Pons (tissue), 1 donor: ENCODE measurements around the gene CXCR4.

ENCODE experiments used
- DNase-seq: peaks from one replicate; pipeline ENCODE4 v3.0.0-alpha.2; 2016; ENCODE audit warnings: low spot score

The CXCR4 gene

DNA sequence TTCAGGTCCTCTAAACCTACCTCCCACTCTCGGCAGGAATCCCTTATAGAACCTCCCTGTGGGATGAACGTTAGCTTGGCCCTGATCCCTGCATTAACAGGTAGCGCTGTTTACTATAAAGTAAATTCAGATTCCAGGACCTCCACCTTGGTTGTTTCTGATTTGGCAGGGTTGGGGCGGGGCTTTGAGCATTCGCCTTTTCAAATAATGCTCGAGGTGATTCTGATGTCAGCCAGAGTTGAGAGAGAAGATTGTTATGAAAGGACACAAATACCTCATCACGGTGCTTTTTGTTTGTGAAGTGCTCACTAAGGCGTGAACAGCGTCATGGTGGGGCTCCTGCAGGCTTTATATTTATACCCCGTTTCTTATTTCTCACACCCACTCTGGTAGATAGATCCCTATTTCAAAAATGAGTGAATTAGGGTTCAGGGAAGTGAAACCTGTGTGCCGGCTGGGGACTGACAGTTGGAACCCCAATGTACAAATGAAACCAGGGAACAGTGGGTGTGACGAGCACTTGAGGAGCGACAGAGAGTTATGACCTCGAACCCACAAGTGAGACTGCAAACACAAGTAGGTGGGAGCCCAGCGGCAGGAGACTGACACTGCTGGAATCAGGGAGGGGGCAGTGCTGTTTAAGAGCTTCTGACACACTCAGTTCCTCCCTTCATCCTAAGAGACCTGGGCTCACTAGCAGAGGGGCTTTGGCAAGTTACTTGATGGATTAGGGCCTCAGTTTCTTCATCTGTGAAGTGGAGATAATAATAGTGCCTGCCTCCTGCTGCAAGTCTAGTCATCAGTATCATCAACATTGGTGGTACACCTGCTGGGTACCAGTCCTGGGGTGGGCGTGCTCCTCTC lies 14.2 kb upstream of the CXCR4 start:
- DNase-seq = no peak

GRCh38 chr2:136131484-136131960 lies 13.6 kb upstream of the CXCR4 start:
- DNase-seq = no peak

DNA sequence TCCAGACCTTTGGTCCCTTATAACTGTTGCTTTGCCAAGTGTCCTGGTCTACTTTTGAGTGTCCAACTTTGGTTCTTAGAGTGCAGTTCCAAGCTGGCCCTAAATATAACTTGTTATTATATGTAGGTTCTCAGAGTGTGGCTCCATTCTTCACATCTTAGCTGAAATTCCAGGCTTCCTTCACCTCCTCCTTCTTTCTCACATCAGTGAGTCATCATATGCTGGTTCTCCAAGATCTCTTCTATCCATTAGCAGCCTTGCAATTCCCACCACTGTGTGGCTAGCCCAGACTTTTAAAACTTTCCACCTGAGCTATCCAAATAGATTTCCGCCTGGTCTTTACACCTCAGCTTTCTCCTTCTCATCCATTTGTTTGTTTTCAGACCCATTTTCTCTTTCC lies 12.6 kb upstream of the CXCR4 start:
- DNase-seq = no peak

DNA sequence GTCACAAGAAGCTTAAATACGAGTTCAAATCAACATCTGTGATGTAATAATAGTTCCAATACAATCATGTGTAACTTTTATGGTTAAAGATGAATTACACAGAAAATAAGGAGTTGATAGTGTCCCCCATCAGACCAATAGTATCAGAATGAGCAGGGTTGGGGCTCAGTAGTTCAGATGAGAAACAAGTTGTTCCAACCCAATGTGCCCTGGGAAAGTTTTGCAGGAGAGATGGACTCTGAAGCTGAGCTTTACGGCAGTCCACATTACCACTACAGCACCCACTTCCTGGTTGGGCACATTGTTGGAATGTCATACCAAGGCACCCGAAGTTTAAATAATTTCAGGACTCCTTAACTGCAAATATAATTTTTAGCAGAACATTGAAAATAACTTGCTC lies 12.1 kb upstream of the CXCR4 start:
- DNase-seq = no peak

GRCh38 chr2:136129601-136130000 lies 11.7 kb upstream of the CXCR4 start:
- no peak for DNase-seq

- DNase-seq = no peak
Measured at GRCh38 chr2:136128905-136129304, 11.0 kb upstream of the CXCR4 start.

- DNase-seq = no peak
Measured at GRCh38 chr2:136128366-136128765, 10.4 kb upstream of the CXCR4 start.

DNA sequence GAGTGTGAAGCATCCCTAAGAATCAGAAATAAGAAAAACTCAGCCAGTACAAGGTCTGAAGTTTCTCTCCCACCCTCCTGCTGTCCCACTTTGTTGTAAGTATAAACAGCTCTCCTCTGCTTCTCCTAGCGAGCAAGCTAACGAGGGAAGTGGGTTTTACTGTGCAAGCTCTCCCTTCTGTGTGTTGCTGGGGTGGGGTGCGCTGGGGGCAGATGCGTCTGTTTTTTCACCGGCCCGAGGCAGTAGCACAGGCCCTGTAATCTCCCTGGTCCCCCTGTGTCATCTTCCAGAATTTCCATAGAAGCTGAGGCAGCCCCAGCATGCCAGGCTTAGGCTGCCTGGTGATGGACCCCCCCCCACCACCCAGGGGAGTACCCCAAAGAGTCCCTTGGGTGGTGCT lies 9.4 kb upstream of the CXCR4 start:
- no peak for DNase-seq

DNA sequence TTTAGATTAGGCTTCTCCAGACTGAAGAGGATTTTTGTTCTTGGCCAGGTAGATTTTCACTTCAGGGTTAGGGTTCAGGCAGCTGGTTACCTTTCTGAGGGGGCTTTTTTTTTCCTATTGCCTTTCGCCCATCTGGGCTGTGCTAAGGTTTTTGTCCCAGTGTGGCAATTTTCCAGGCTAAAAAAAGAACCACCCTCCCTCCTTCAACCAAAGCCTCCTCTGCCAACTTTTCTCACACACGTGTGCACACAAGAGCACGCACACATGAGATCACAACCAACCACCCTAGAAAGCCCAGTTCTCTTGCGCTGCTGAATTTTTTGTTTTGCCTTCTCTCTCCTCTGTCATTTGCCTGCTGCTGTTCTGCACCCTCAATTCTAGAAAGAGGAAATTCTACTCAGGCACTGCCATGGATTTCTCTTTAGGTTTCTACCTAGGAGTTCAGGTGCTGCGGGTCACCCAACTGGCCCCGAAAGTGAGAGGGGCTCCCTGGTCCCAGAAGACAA lies 8.5 kb upstream of the CXCR4 start:
- DNase-seq = no peak

GRCh38 chr2:136126021-136126420 lies 8.1 kb upstream of the CXCR4 start:
- DNase-seq = no peak

DNA sequence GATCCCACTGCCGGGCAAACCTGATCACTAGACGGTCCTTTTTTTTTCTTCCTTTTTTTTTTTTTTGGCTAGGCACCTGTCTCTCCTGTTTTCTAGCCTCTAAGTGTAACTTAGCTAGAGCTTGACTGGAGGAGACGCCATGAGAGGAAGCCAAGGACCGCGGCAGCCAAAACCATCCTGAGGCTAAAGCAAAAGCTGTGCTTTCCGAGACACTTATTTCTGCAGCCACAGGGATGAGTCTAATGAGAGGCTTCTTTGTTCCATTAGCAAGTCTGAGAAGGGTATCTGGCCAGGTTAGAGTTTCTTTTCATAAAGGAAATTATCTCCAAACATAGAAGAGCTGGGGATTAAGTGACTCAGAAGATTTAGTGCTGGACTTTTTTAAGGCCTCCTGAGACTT lies 7.3 kb upstream of the CXCR4 start:
- DNase-seq = no peak

GRCh38 chr2:136124805-136125204 lies 6.9 kb upstream of the CXCR4 start:
- DNase-seq = no peak

GRCh38 chr2:136122661-136123060 lies 4.7 kb upstream of the CXCR4 start:
- no peak for DNase-seq

DNA sequence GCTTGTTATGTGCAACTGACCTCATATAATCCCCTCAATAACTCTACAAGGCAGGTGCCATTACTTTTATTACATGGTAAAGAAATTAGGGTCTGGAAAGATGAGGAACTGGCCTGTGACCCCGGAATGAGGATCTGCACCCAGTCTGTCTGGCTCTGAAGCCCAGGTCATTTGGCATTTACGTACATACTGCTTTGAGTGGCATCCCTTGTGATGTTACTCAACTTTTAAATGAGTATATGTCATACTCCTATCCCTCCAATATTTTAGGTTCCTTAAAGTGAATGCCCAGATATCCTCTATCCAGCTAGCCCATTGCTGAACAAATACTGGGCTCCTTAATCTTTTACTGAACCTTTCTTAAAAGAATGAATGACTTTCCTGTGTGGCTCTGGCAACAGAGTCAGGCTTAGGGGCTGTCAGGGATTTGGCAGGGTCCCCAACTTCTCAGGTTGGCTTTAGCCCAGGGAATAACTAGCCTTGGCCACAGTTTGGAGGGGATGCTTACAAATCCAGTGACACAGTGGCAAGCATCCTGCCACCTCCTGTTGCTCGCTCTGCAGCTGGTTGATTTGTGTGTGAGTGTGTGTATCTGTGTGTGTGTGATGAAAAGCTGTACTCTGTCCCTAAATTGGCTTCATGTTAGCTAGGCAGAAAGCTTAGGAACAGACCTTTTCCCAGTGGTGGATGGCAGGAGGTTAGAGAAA lies 3.4 kb upstream of the CXCR4 start:
- DNase-seq = no peak

- DNase-seq = no peak
Measured at GRCh38 chr2:136119717-136120675, 2.0 kb upstream of the CXCR4 start.

GRCh38 chr2:136118819-136119716 lies 1.1 kb upstream of the CXCR4 start:
- no peak for DNase-seq

DNA sequence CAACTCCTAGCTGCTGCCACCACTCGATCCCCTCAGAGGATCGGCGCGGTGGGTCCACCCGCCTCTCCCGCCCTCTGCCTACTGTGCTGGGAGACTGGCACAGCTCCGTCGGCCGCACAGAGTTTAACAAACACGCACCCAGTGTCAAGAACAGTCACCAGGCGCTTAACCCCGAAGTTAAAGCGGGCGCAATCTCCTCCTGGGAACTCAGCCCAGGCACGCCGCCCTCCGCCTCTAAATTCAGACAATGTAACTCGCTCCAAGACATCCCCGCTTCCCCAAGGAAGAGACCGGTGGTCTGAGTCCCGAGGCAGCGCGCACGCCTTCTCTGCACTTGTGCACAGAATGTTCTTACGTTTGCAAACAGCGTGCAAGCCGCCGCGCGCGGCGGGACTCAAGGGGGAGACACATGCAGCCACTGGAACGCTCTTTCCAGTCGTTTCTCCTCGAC lies 533 bp downstream of the CXCR4 start:
- peak; percentile 67 for DNase-seq

GRCh38 chr2:136116813-136117390 lies 1.0 kb downstream of the CXCR4 start:
- no peak for DNase-seq

DNA sequence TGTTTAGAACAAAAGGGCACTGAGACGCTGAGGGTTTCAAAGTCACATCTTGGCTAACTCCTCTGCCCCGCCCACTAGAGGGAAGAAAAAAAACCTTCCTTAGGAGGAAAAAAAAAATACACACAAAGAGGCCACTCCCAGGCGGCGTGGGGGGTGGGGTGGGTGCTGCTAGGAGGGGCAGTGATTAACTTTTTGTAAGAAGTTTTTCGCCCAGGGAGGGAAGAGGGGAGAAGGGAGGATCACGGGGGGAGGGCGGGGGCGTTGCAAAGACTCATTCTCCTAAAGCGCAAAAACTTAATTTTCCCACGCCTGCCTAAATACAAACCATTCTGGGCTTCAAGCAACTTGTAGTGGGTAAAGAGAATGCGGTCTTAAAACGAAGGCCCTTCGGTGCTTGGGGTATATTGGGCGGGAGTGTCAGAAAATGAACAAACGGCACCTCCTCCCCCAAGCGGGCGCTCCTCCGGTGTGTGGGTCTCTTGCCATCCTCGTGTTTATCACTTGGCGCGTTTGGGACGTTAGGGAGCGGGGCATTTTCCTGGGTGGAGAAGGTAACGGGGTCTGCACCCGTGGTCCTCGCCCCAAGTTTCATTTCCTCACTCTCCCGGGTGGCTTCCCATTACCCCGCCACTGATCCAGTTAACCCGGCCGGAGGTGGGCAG lies 1.7 kb downstream of the CXCR4 start:
- DNase-seq = no peak

DNA sequence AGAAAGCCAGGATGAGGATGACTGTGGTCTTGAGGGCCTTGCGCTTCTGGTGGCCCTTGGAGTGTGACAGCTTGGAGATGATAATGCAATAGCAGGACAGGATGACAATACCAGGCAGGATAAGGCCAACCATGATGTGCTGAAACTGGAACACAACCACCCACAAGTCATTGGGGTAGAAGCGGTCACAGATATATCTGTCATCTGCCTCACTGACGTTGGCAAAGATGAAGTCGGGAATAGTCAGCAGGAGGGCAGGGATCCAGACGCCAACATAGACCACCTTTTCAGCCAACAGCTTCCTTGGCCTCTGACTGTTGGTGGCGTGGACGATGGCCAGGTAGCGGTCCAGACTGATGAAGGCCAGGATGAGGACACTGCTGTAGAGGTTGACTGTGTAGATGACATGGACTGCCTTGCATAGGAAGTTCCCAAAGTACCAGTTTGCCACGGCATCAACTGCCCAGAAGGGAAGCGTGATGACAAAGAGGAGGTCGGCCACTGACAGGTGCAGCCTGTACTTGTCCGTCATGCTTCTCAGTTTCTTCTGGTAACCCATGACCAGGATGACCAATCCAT lies 2.7 kb downstream of the CXCR4 start:
- no peak for DNase-seq
